HFFc6 (cell line): Measurements from ENCODE around the gene PI4KB. TPM values are rescaled to one million over a fixed set of nuclear protein-coding genes. Genes with fewer than 3 reads are reported as not detected.
A peak's percentile ranks its signal among the peaks of the same experiment; 100 is the strongest.

Experiments used
- DNase-seq: peaks from one replicate; pipeline ENCODE4 v3.0.0-alpha.2; 2018
- H3K27ac Mint-ChIP-seq: 2 replicates; pipeline ENCODE4 v1.8.0; 2020; ENCODE audit warnings: mild to moderate bottlenecking, mixed read lengths
- H3K27me3 Mint-ChIP-seq: 2 replicates; pipeline ENCODE4 v1.8.0; 2021; ENCODE audit warnings: mild to moderate bottlenecking, moderate library complexity, mixed read lengths; ENCODE audit not compliant: insufficient read depth
- H3K36me3 Mint-ChIP-seq: 2 replicates; pipeline ENCODE4 v1.8.0; 2021; ENCODE audit warnings: low read depth, mixed read lengths
- H3K4me1 Mint-ChIP-seq: 2 replicates; pipeline ENCODE4 v1.8.0; 2020; ENCODE audit warnings: low read depth, mixed read lengths
- H3K4me3 Mint-ChIP-seq: 2 replicates; pipeline ENCODE4 v1.8.0; 2020; ENCODE audit warnings: mild to moderate bottlenecking, moderate library complexity, mixed read lengths
- H3K9me3 Mint-ChIP-seq: 2 replicates; pipeline ENCODE4 v1.8.0; 2020; ENCODE audit warnings: mild to moderate bottlenecking, mixed read lengths
- total RNA-seq, 6 experiments: library from RNA; stranded (reverse); fragmentation: NEBNext Ultra II Directional; extraction: Animal tissue kit (Norgen Biotek cat#: 25700); gene quantifications; 2 replicates in 1 of 6; 3 replicates in 5 of 6; pipeline ENCODE4 v1.2.3, GENCODE V29; 2021
- TF ChIP-seq, protein P1 (sequence below): fragments of 200-600 bp; sonication (generic); IDR thresholded peaks from 2 replicates; pipeline ENCODE4 v1.5.0; 2021; ENCODE audit warnings: antibody characterized with exemption, mild to moderate bottlenecking

PI4KB gene
- total RNA-seq, 6 experiments from 2014 or later = 63.6 to 73.0 (median 70.0) TPM

DNA sequence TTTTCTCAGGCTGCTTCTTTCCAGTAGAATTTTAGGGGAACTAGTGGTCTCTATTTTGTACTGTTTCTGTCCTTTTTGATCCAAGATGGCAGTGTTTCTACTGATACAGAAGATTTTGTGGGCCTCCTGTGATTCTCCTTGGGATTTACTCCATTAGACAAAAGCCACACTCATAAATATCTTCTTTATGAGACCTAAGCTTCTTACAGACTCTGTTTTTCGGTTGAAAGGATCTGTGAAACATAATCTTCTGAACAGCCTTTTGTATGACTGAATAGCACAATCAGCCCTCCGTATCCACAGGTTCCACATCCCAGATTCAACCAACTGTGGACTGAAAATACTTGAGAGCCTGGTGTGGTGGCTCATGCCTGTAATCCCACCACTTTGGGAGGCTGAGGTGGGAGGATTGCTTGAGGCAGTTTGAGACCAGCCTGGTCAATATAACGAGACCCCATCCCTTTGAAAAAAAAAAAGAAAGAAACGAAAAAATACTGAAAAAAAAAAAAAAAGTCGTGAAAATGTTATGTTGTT lies 83.5 kb downstream of the PI4KB start:
- H3K36me3 Mint-ChIP-seq = peaks cover 53% of the 10 kb centered on the region
- no peak overlapping the region for H3K4me3 Mint-ChIP-seq
- H3K9me3 Mint-ChIP-seq = no peaks in the 10 kb centered on the region
- peaks cover 4% of the 10 kb centered on the region for H3K27me3 Mint-ChIP-seq
- TF ChIP-seq, protein P1, sequence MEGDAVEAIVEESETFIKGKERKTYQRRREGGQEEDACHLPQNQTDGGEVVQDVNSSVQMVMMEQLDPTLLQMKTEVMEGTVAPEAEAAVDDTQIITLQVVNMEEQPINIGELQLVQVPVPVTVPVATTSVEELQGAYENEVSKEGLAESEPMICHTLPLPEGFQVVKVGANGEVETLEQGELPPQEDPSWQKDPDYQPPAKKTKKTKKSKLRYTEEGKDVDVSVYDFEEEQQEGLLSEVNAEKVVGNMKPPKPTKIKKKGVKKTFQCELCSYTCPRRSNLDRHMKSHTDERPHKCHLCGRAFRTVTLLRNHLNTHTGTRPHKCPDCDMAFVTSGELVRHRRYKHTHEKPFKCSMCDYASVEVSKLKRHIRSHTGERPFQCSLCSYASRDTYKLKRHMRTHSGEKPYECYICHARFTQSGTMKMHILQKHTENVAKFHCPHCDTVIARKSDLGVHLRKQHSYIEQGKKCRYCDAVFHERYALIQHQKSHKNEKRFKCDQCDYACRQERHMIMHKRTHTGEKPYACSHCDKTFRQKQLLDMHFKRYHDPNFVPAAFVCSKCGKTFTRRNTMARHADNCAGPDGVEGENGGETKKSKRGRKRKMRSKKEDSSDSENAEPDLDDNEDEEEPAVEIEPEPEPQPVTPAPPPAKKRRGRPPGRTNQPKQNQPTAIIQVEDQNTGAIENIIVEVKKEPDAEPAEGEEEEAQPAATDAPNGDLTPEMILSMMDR = no peak
- peak overlapping the region; percentile 42; the same call in 1 of the 2 replicates for H3K27ac Mint-ChIP-seq
- H3K4me1 Mint-ChIP-seq = peaks cover 2% of the 10 kb centered on the region
- DNase-seq = no peak

DNA sequence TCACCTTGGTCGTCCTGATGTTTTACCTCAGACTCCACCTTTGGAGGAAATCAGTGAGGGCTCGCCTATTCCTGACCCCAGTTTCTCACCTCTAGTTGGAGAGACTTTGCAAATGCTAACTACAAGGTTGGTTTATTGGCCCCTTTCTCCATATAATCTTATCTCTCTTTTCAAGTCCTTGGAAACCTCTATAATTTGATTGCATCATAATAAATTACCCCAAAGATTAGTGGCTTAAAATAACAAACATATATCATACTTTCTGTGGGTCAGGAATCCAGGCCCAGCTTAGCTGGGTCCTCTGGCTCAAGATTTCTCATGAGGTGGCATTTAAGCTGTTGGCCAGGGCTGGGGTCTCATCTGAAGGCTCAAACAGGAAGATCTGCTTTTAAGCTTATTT lies 84.8 kb downstream of the PI4KB start:
- peaks cover 56% of the 10 kb centered on the region for H3K36me3 Mint-ChIP-seq
- no peak overlapping the region; the same call in 1 of the 2 replicates for H3K27ac Mint-ChIP-seq
- no peak overlapping the region for H3K4me3 Mint-ChIP-seq
- H3K27me3 Mint-ChIP-seq = peaks cover 4% of the 10 kb centered on the region
- no peak for DNase-seq
- TF ChIP-seq, protein P1 = no peak
- peaks cover 15% of the 10 kb centered on the region for H3K4me1 Mint-ChIP-seq
- no peaks in the 10 kb centered on the region for H3K9me3 Mint-ChIP-seq

Other genes with a start within 250 kb of the PI4KB start
- gene SEMA6C, start 180.8 kb downstream of the PI4KB start, total RNA-seq = 1 to 10 TPM in 5 of 6 experiments, under 1 TPM in 1; 0.94 to 1.5 (median 1.4) TPM
- not detected for gene TNFAIP8L2, start 170.8 kb downstream of the PI4KB start, total RNA-seq
- 1 to 10 TPM; 5.0 to 6.6 (median 6.0) TPM for gene LYSMD1, start 161.5 kb downstream of the PI4KB start, total RNA-seq
- gene SCNM1, start 161.3 kb downstream of the PI4KB start, total RNA-seq = 10 to 100 TPM; 38.4 to 45.7 (median 41.5) TPM
- gene TMOD4, start 151.4 kb downstream of the PI4KB start, total RNA-seq = 1 to 10 TPM in 1 of 6 experiments, under 1 TPM in 2, not detected in 3; 0.40 to 1.1 (median 0.99) TPM
- 10 to 100 TPM; 57.8 to 87.4 (median 73.9) TPM for gene VPS72, start 137.2 kb downstream of the PI4KB start, total RNA-seq
- gene PIP5K1A, start 128.9 kb downstream of the PI4KB start, total RNA-seq = 10 to 100 TPM; 85.4 to 98.6 (median 90.6) TPM
- gene PSMD4, start 72.7 kb downstream of the PI4KB start, total RNA-seq = 100 to 1,000 TPM; 194 to 228 (median 217) TPM
- gene ZNF687, start 45.1 kb downstream of the PI4KB start, total RNA-seq = 10 to 100 TPM; 14.6 to 18.3 (median 15.9) TPM
- 10 to 100 TPM; 32.1 to 39.0 (median 35.7) TPM for gene RFX5, start 19.8 kb upstream of the PI4KB start, total RNA-seq
- gene SELENBP1, start 45.3 kb upstream of the PI4KB start, total RNA-seq = 10 to 100 TPM; 11.2 to 15.6 (median 14.6) TPM
- 100 to 1,000 TPM; 342 to 409 (median 371) TPM for gene PSMB4, start 72.2 kb upstream of the PI4KB start, total RNA-seq
- gene POGZ, start 132.1 kb upstream of the PI4KB start, total RNA-seq = 10 to 100 TPM; 34.9 to 40.3 (median 37.9) TPM
- under 1 TPM; 0.17 to 0.28 (median 0.21) TPM for gene CGN, start 184.0 kb upstream of the PI4KB start, total RNA-seq
- 10 to 100 TPM in 2 of 6 experiments, 1 to 10 TPM in 4; 6.5 to 20.2 (median 7.3) TPM for gene TUFT1, start 212.9 kb upstream of the PI4KB start, total RNA-seq